K562 (cell line): ENCODE data around the gene SPHK1. TPM values are rescaled to one million over a fixed set of nuclear protein-coding genes. Genes with fewer than 3 reads are reported as not detected.

ENCODE experiments used
- ATAC-seq: fragments of 200-7000 bp; cut with Tn5 transposase; 3 replicates; pipeline ENCODE4 v1.9.1; 2020; ENCODE audit warnings: moderate library complexity
- BruUV-seq: library from RNA; stranded (reverse); fragments of 400-500 nt; replicated peaks from 2 replicates; lab custom pipeline; 2021; lab: Mats Ljungman, UMichigan
- CTCF ChIA-PET: fragments of 300-600 bp; formaldehyde crosslinking; extraction: SDS; loops from one replicate; lab custom pipeline; 2021; ENCODE audit warnings: low intra/inter-chr PET ratio; lab: Yijun Ruan, JAX
- POLR2A ChIA-PET: fragments of 300-600, 350-650 bp; sonication (Branson Sonifier 250); formaldehyde crosslinking; extraction: SDS; loops from one replicate; lab custom pipeline; 2021; ENCODE audit warnings: antibody characterized with exemption, inconsistent platforms; lab: Yijun Ruan, JAX
- DNase-seq, 4 experiments: peaks; one replicate each; pipeline versions ENCODE4 v3.0.0 to v3.0.0-alpha.2; 2011 to 2018; ENCODE audit warnings: low spot score in 3 of 4, mixed read lengths in 3 of 4; ENCODE audit errors: extremely low read depth in 1 of 4
- FAIRE-seq: peaks from 2 replicates; lab custom pipeline; 2011; peaks lifted over from hg19 to GRCh38; lab: Jason Lieb, UNC
- H2AFZ ChIP-seq: 2 replicates; pipeline ENCODE4 v1.6.0; 2011; ENCODE audit warnings: low read depth, low read length, control low read depth, inconsistent platforms
- H3K27ac ChIP-seq: fragments of 200-600 bp; 3 replicates; pipeline ENCODE4 v1.8.0; 2011; ENCODE audit warnings: low read depth, mild to moderate bottlenecking, control low read depth, inconsistent platforms, low read length, moderate library complexity, mixed read lengths; ENCODE audit errors: extremely low read depth
- H3K27me3 ChIP-seq, 2 experiments: fragments of 300-600 bp in 1 of 2; 2 replicates in 1 of 2; 3 replicates in 1 of 2; pipeline versions ENCODE4 v1.6.0 to v1.8.0; 2011; ENCODE audit warnings: inconsistent platforms in 2 of 2, low read length in 2 of 2, mild to moderate bottlenecking in 1 of 2, mixed read lengths in 1 of 2, moderate library complexity in 1 of 2; ENCODE audit not compliant: control insufficient read depth in 2 of 2, insufficient read depth in 2 of 2
- H3K36me3 ChIP-seq: fragments of 300-600 bp; 3 replicates; pipeline ENCODE4 v1.8.0; 2011; ENCODE audit warnings: mild to moderate bottlenecking, low read length, inconsistent platforms; ENCODE audit not compliant: control insufficient read depth, insufficient read depth
- H3K4me1 ChIP-seq, 2 experiments: fragments of 200-600 bp in 1 of 2; replicated peaks in 1 of 2; 2 replicates in 1 of 2; 3 replicates in 1 of 2; pipeline versions ENCODE4 v1.5.1 to v1.8.0; 2011; ENCODE audit warnings: inconsistent platforms in 2 of 2, low read length in 2 of 2, mild to moderate bottlenecking in 1 of 2, mixed read lengths in 1 of 2, moderate library complexity in 1 of 2; ENCODE audit not compliant: control insufficient read depth in 2 of 2, insufficient read depth in 2 of 2
- H3K4me2 ChIP-seq: 2 replicates; pipeline ENCODE4 v1.6.1; 2011; ENCODE audit warnings: low read length, control low read depth, inconsistent platforms, mixed read lengths; ENCODE audit not compliant: insufficient read depth
- H3K4me3 ChIP-seq: fragments of 200-600 bp; sonication (generic), shearing (Covaris generic); 2 replicates; pipeline ENCODE4 v1.5.1; 2016; ENCODE audit warnings: control low read depth, inconsistent platforms
- H3K79me2 ChIP-seq: fragments of 200-600 bp; 3 replicates; pipeline ENCODE4 v1.8.0; 2011; ENCODE audit warnings: low read length, inconsistent platforms; ENCODE audit not compliant: control insufficient read depth, insufficient read depth
- H3K9ac ChIP-seq, 2 experiments: 2 replicates each; pipeline versions ENCODE4 v1.6.0 to v1.6.1; 2011; ENCODE audit warnings: low read depth in 2 of 2, low read length in 2 of 2, control low read depth in 1 of 2, inconsistent platforms in 1 of 2, mild to moderate bottlenecking in 1 of 2, mixed read lengths in 1 of 2; ENCODE audit not compliant: insufficient read depth in 1 of 2
- H3K9me1 ChIP-seq: one replicate; pipeline ENCODE4 v1.6.0; 2011; ENCODE audit warnings: inconsistent platforms, mild to moderate bottlenecking, low read length, moderate library complexity; ENCODE audit not compliant: control insufficient read depth, insufficient read depth
- H3K9me3 ChIP-seq: replicated peaks from 2 replicates; pipeline ENCODE4 v1.5.1; 2011; ENCODE audit warnings: low read depth, low read length, inconsistent platforms; ENCODE audit not compliant: control insufficient read depth, insufficient read depth
- H4K20me1 ChIP-seq: replicated peaks from 2 replicates; pipeline ENCODE4 v1.6.1; 2011; ENCODE audit warnings: low read length, inconsistent platforms, mixed read lengths; ENCODE audit not compliant: control insufficient read depth, insufficient read depth
- ARHGAP35 ChIP-seq: fragments of 450-650 bp; IDR thresholded peaks from 2 replicates; pipeline ENCODE4 v1.6.1; 2018; ENCODE audit not compliant: partially characterized antibody
- ARNT ChIP-seq, 2 experiments: fragments of 450-650 bp; IDR thresholded peaks; 2 replicates each; pipeline ENCODE4 v1.6.1; 2016; ENCODE audit warnings: mild to moderate bottlenecking in 1 of 2
- BACH1 ChIP-seq: fragments of 200-800 bp; sonication (Bioruptor generic); IDR thresholded peaks from 2 replicates; pipeline ENCODE4 v1.6.1; 2016; ENCODE audit warnings: missing genetic modification characterization, missing compliant biosample characterization
- BCL6 ChIP-seq: fragments of 250-450 bp; sonication (Bioruptor Pico); IDR thresholded peaks from 2 replicates; pipeline ENCODE4 v1.4.0; 2020
- CCNT2 ChIP-seq: IDR thresholded peaks from 2 replicates; pipeline ENCODE4 v1.6.1; 2011; ENCODE audit warnings: borderline replicate concordance, low read depth, mild to moderate bottlenecking, moderate library complexity, mixed read lengths, low read length; ENCODE audit not compliant: insufficient read length; ENCODE audit errors: extremely low read depth
- CGGBP1 ChIP-seq: fragments of 250-450 bp; sonication (Bioruptor Pico); IDR thresholded peaks from 2 replicates; pipeline ENCODE4 v1.9.0; 2021; ENCODE audit warnings: mild to moderate bottlenecking
- DNMT1 ChIP-seq: fragments of 450-650 bp; IDR thresholded peaks from 2 replicates; pipeline ENCODE4 v1.6.1; 2016; ENCODE audit warnings: antibody characterized with exemption, mild to moderate bottlenecking
- E2F1 ChIP-seq: sonication (generic); formaldehyde crosslinking; IDR thresholded peaks from 2 replicates; pipeline ENCODE4 v1.8.1; 2023; ENCODE audit warnings: mild to moderate bottlenecking, missing genetic modification reagents, moderate library complexity
- HOMEZ ChIP-seq: fragments of 250-450 bp; sonication (Bioruptor Pico); IDR thresholded peaks from 2 replicates; pipeline ENCODE4 v1.4.0; 2020; ENCODE audit warnings: mild to moderate bottlenecking, moderate library complexity
- MECOM ChIP-seq: fragments of 250-450 bp; sonication (Bioruptor Pico); IDR thresholded peaks from 2 replicates; pipeline ENCODE4 v1.8.0; 2022; ENCODE audit warnings: inconsistent platforms
- MYBL2 ChIP-seq, 2 experiments: fragments of 450-650 bp in 1 of 2; sonication (generic) in 1 of 2; formaldehyde crosslinking in 1 of 2; IDR thresholded peaks; 2 replicates each; pipeline versions ENCODE4 v1.6.1 to v1.8.1; 2017 to 2022; ENCODE audit warnings: borderline replicate concordance in 1 of 2, inconsistent platforms in 1 of 2, low read depth in 1 of 2, mild to moderate bottlenecking in 1 of 2, missing genetic modification reagents in 1 of 2, moderate library complexity in 1 of 2
- NR3C1 ChIP-seq: sonication (generic); formaldehyde crosslinking; IDR thresholded peaks from 2 replicates; pipeline ENCODE4 v1.8.1; 2022; ENCODE audit warnings: missing genetic modification reagents
- POLR2AphosphoS2 ChIP-seq: IDR thresholded peaks from 2 replicates; pipeline ENCODE4 v1.6.1; 2012; ENCODE audit warnings: low read length, improper control_type of control experiment
- SREBF2 ChIP-seq: sonication (generic); formaldehyde crosslinking; IDR thresholded peaks from 2 replicates; pipeline ENCODE4 v1.4.0; 2020; ENCODE audit warnings: mild to moderate bottlenecking, missing genetic modification reagents
- STAT5B ChIP-seq: fragments of 250-450 bp; sonication (Bioruptor Pico); IDR thresholded peaks from 2 replicates; pipeline ENCODE4 v1.8.0; 2021; ENCODE audit warnings: mild to moderate bottlenecking, inconsistent platforms
- TCF3 ChIP-seq: sonication (generic); formaldehyde crosslinking; IDR thresholded peaks from 2 replicates; pipeline ENCODE4 v1.4.0; 2020; ENCODE audit warnings: mild to moderate bottlenecking, missing genetic modification reagents
- TEAD1 ChIP-seq, 2 experiments: fragments of 450-650 bp in 1 of 2; sonication (generic) in 1 of 2; formaldehyde crosslinking; IDR thresholded peaks; 2 replicates each; pipeline versions ENCODE4 v1.4.0 to v1.8.0; 2020 to 2022; ENCODE audit warnings: mild to moderate bottlenecking in 2 of 2, missing genetic modification reagents in 1 of 2
- ZNF274 ChIP-seq: IDR thresholded peaks from 2 replicates; pipeline ENCODE4 v1.6.1; 2011; ENCODE audit warnings: low read depth, mild to moderate bottlenecking, low read length, moderate library complexity, borderline replicate concordance
- WGBS: fragments of 100-300 bp; shearing (Covaris generic); methylation state at CpG from one replicate; pipeline ENCODE4 v1.1.6; 2016; ENCODE audit warnings: low coverage, mixed read lengths; ENCODE audit not compliant: insufficient coverage; ENCODE audit errors: missing lambda C conversion rate; 5-methylcytosine and 5-hydroxymethylcytosine counted together
- in situ Hi-C: fragments of 300-500 bp; cut with MboI; formaldehyde crosslinking; loops from 4 replicates; pipeline ENCODE4 v1.15.0; 2018; ENCODE audit warnings: inconsistent platforms, mixed read lengths
- intact Hi-C: fragments of 100-400 bp; cut with micrococcal nuclease; formaldehyde crosslinking; loops from 2 replicates; pipeline ENCODE4 v1.14.2; 2022
- polyA plus RNA-seq, 8 experiments: library from polyadenylated mRNA; depleted of rRNA in 4 of 8; stranded (reverse) in 5 of 8; unstranded in 3 of 8; fragments of >200 nt; fragmentation: Nextera tagmentation in 2 of 8; fragmentation: Illumina TruSeq in 1 of 8; extraction: Ambion mirVana in 2 of 8; extraction: Trizol in 1 of 8; gene quantifications; 2 replicates each; pipeline versions ENCODE4 v1.2.1 to v1.2.3, GENCODE V29; 2011 to 2014; ENCODE audit warnings: inconsistent platforms in 1 of 8, missing spikeins in 1 of 8
- total RNA-seq, 7 experiments: library from RNA; depleted of rRNA in 6 of 7; stranded (reverse); fragments of >200 nt in 6 of 7; fragmentation: Illumina TruSeq in 2 of 7; extraction: Trizol in 2 of 7; gene quantifications; 2 replicates each; pipeline versions ENCODE4 v1.2.1 to v1.2.3, GENCODE V29; 2011 to 2021; ENCODE audit warnings: low replicate concordance in 1 of 7

Gene SPHK1
- total and polyA plus RNA-seq, 9 of the 15 experiments (the other 6 are each of a cell fraction or from before 2014, with no cell fraction given) = 0.21 to 60.3 (median 14.5) TPM

- CTCF ChIA-PET = no interaction called here
- POLR2A ChIA-PET = interaction anchor here (1.1 kb wide), 1 partner anchor 8 kb away, joined by 3 read pairs; no protein-coding TSS in a partner anchor
- Histone ChIP-seq H3K79me2 (peaks cover 33% of the 10 kb centered on the region), H3K36me3 (peaks cover 28% of the 10 kb centered on the region; the same call in 2 of the 3 replicates), H3K4me3 (no peak overlapping the region), H2AFZ (no peak overlapping the region), H3K4me1 (peaks cover 24 to 43% of the 10 kb centered on the region in 2 experiments), H3K27me3 (no peaks in the 10 kb centered on the region), H3K9ac (no peak overlapping the region), H3K4me2 (no peak overlapping the region), H3K9me3 (no peaks in the 10 kb centered on the region), H4K20me1 (peaks cover 73% of the 10 kb centered on the region)
- 85% methylated on average over 14 of the region's 15 CpGs for WGBS
- DNase-seq = no peak
- in situ Hi-C loops = no loop called here
- BruUV-seq = no TSS peak
- no peak for TF ChIP-seq BACH1 (tag)
- no peak for TF ChIP-seq CCNT2
- no peak for TF ChIP-seq HOMEZ (CRISPR knock-in tag)
- TF ChIP-seq POLR2AphosphoS2 = no peak
- TF ChIP-seq TEAD1 (CRISPR knock-in tag; IDR thresholded peaks at IDR 0.05) = no peak
- no peak for TF ChIP-seq NR3C1
- TF ChIP-seq STAT5B (CRISPR knock-in tag) = no peak
- no peak for TF ChIP-seq SREBF2 (CRISPR knock-in tag)
- no peak for TF ChIP-seq BCL6 (CRISPR knock-in tag)
- no peak for TF ChIP-seq MECOM
- TF ChIP-seq ARNT (IDR thresholded peaks at IDR 0.05) = no peak
- TF ChIP-seq TCF3 = no peak
- TF ChIP-seq E2F1 = no peak
- TF ChIP-seq CGGBP1 (CRISPR knock-in tag) = no peak
- no peak for TF ChIP-seq ZNF274
- TF ChIP-seq MYBL2 (IDR thresholded peaks at IDR 0.05; ENCODE audit: low read depth) = no peak
- TF ChIP-seq MYBL2 (CRISPR knock-in tag; IDR thresholded peaks at IDR 0.05; ENCODE audit: borderline replicate concordance) = no peak
- TF ChIP-seq DNMT1 = no peak
- TF ChIP-seq ARHGAP35 = no peak
- TF ChIP-seq, all 486 proteins: peak for 0
- H3K27ac ChIP-seq = no peak overlapping the region
- ATAC-seq (no peak), FAIRE-seq (no peak)
- peaks cover 19% of the 10 kb centered on the region for H3K9me1 ChIP-seq
- intact Hi-C loops = no loop called here
Measured at GRCh38 chr17:76410328-76410965, 26.0 kb downstream of the SPHK1 start.
